Neural crest cell (in vitro differentiated cells): ENCODE data around the gene ARHGAP26. TPM values are rescaled to one million over a fixed set of nuclear protein-coding genes. Genes with fewer than 3 reads are reported as not detected.

Experiments
- DNase-seq: peaks from one replicate; pipeline ENCODE4 v3.0.0; 2021; ENCODE audit warnings: low read depth, mixed read lengths, low spot score
- H3K27ac Mint-ChIP-seq: one replicate; pipeline ENCODE4 v1.8.0; 2021; ENCODE audit warnings: mild to moderate bottlenecking, mixed read lengths; ENCODE audit not compliant: unreplicated experiment
- H3K27me3 Mint-ChIP-seq: 2 replicates; pipeline ENCODE4 v1.8.0; 2021; ENCODE audit warnings: low read depth, mild to moderate bottlenecking, mixed read lengths
- H3K36me3 Mint-ChIP-seq: 2 replicates; pipeline ENCODE4 v1.8.0; 2021; ENCODE audit warnings: low read depth, mild to moderate bottlenecking, mixed read lengths
- H3K4me1 Mint-ChIP-seq: 2 replicates; pipeline ENCODE4 v1.8.0; 2021; ENCODE audit warnings: mixed read lengths
- H3K4me3 Mint-ChIP-seq: one replicate; pipeline ENCODE4 v1.8.0; 2021; ENCODE audit warnings: mild to moderate bottlenecking, mixed read lengths
- H3K9me3 Mint-ChIP-seq: 2 replicates; pipeline ENCODE4 v1.8.0; 2021; ENCODE audit warnings: mixed read lengths
- CTCF ChIP-seq: fragments of 200-600 bp; sonication (generic); conservative IDR thresholded peaks from 2 replicates; pipeline ENCODE4 v1.5.0; 2021; ENCODE audit warnings: antibody characterized with exemption, mild to moderate bottlenecking
- total RNA-seq: library from RNA; stranded (reverse); gene quantifications from 2 replicates; pipeline ENCODE4 v1.2.1, GENCODE V29; 2021

Gene ARHGAP26
- total RNA-seq, 1 donor from 2014 or later = 5.5 TPM

GRCh38 chr5:143244000-143244736, 474.0 kb downstream of the ARHGAP26 start:
- H3K9me3 Mint-ChIP-seq = peaks cover 17% of the 10 kb centered on the region
- H3K4me3 Mint-ChIP-seq = no peak overlapping the region
- no peak for TF ChIP-seq CTCF
- no peaks in the 10 kb centered on the region for H3K27me3 Mint-ChIP-seq
- no peaks in the 10 kb centered on the region for H3K4me1 Mint-ChIP-seq
- DNase-seq = no peak
- H3K27ac Mint-ChIP-seq = no peak overlapping the region
- no peaks in the 10 kb centered on the region for H3K36me3 Mint-ChIP-seq

GRCh38 chr5:143244990-143245389, 474.8 kb downstream of the ARHGAP26 start:
- no peaks in the 10 kb centered on the region for H3K36me3 Mint-ChIP-seq
- no peak overlapping the region for H3K27ac Mint-ChIP-seq
- no peak for DNase-seq
- no peak for TF ChIP-seq CTCF
- no peaks in the 10 kb centered on the region for H3K4me1 Mint-ChIP-seq
- no peak overlapping the region for H3K4me3 Mint-ChIP-seq
- H3K27me3 Mint-ChIP-seq = no peaks in the 10 kb centered on the region
- H3K9me3 Mint-ChIP-seq = peaks cover 17% of the 10 kb centered on the region

GRCh38 chr5:143245929-143246561, 475.9 kb downstream of the ARHGAP26 start:
- Mint-ChIP-seq H3K36me3 (no peaks in the 10 kb centered on the region), H3K4me1 (no peaks in the 10 kb centered on the region), H3K27me3 (no peaks in the 10 kb centered on the region), H3K27ac (no peak overlapping the region), H3K4me3 (no peak overlapping the region), H3K9me3 (peaks cover 17% of the 10 kb centered on the region)
- no peak for TF ChIP-seq CTCF
- DNase-seq = no peak

- H3K36me3 Mint-ChIP-seq = no peaks in the 10 kb centered on the region
- no peaks in the 10 kb centered on the region for H3K27me3 Mint-ChIP-seq
- TF ChIP-seq CTCF = no peak
- DNase-seq = no peak
- peaks cover 17% of the 10 kb centered on the region for H3K9me3 Mint-ChIP-seq
- no peak overlapping the region for H3K4me3 Mint-ChIP-seq
- no peak overlapping the region for H3K27ac Mint-ChIP-seq
- no peaks in the 10 kb centered on the region for H3K4me1 Mint-ChIP-seq
Measured at GRCh38 chr5:143247134-143247815, 477.1 kb downstream of the ARHGAP26 start.

- Mint-ChIP-seq H3K27ac (no peak overlapping the region), H3K27me3 (no peaks in the 10 kb centered on the region), H3K9me3 (peaks cover 18% of the 10 kb centered on the region), H3K4me1 (no peaks in the 10 kb centered on the region), H3K36me3 (no peaks in the 10 kb centered on the region), H3K4me3 (no peak overlapping the region)
- TF ChIP-seq CTCF = no peak
- DNase-seq = no peak
Measured at GRCh38 chr5:143248391-143248790, 478.2 kb downstream of the ARHGAP26 start.
